HepG2 (cell line): Measurements from ENCODE around the gene POLR2J.
"Not testable (repeated sequence)": the region's sequence is repeated elsewhere in the genome, so short reads cannot be mapped to it uniquely, and the experiment has no call there.

ENCODE experiments used
- BRCA1 ChIP-seq: sonication (generic); formaldehyde crosslinking; IDR thresholded peaks from 2 replicates; pipeline ENCODE4 v1.4.0; 2020; ENCODE audit warnings: missing genetic modification reagents
- ERF ChIP-seq: IDR thresholded peaks from 2 replicates; pipeline ENCODE4 v1.6.1; 2018; ENCODE audit warnings: missing biosample characterization, missing genetic modification reagents
- SMARCE1 ChIP-seq: fragments of 450-650 bp; IDR thresholded peaks from 2 replicates; pipeline ENCODE4 v1.6.1; 2017; ENCODE audit warnings: borderline replicate concordance
- SP1 ChIP-seq, 2 experiments: fragments of 450-650 bp in 1 of 2; sonication (generic) in 1 of 2; formaldehyde crosslinking in 1 of 2; IDR thresholded peaks; 2 replicates each; pipeline versions ENCODE4 v1.4.0 to v1.6.1; 2016 to 2020; ENCODE audit warnings: missing genetic modification reagents in 1 of 2
- ZMYM2 ChIP-seq: sonication (generic); formaldehyde crosslinking; IDR thresholded peaks from 2 replicates; pipeline ENCODE4 v1.8.0; 2022; ENCODE audit warnings: mild to moderate bottlenecking, missing genetic modification reagents

- not testable (repeated sequence) for TF ChIP-seq SP1 (IDR thresholded peaks at IDR 0.05); SP1 (CRISPR knock-in tag; IDR thresholded peaks at IDR 0.05); ZMYM2; BRCA1; SMARCE1; ERF (CRISPR knock-in tag)
These were observed 46.1 kb upstream of the POLR2J start for GRCh38 chr7:102524803-102525202.
